RWPE1 (cell line): Measurements from ENCODE around the gene C12orf57.

Experiments used
- CTCF ChIA-PET: fragments of 350-600 bp; sonication (Branson Sonifier 250); formaldehyde crosslinking; extraction: SDS; loops from one replicate; lab custom pipeline; 2021; lab: Yijun Ruan, JAX
- POLR2A ChIA-PET: fragments of 400-600 bp; formaldehyde crosslinking; extraction: SDS; loops from one replicate; lab custom pipeline; 2020; ENCODE audit warnings: antibody characterized with exemption; ENCODE audit not compliant: low non-redundant PET; lab: Yijun Ruan, JAX
- DNase-seq: peaks from one replicate; pipeline ENCODE4 v3.0.0; 2012; ENCODE audit warnings: low spot score
- H3K27ac ChIP-seq: fragments of 450-650 bp; 2 replicates; pipeline ENCODE4 v1.5.1; 2017
- CTCF ChIP-seq: fragments of 450-650 bp; conservative IDR thresholded peaks from 2 replicates; pipeline ENCODE4 v1.5.1; 2017; ENCODE audit warnings: low read depth, mild to moderate bottlenecking

Gene C12orf57

GRCh38 chr12:6941267-6941666 is 2.6 kb upstream of the C12orf57 start:
- no peak for DNase-seq
- H3K27ac ChIP-seq: peak overlapping the region; percentile 10; the same call in 1 of the 2 replicates
- ChIA-PET CTCF (interaction anchor here (0.6 to 0.9 kb wide), 2 partner anchors 17 to 37 kb away, joined by 3 read pairs; partner anchors contain the start of gene LRRC23), POLR2A (no interaction called here)
- TF ChIP-seq CTCF: no peak

- CTCF ChIA-PET: interaction anchor here (0.6 to 0.9 kb wide), 2 partner anchors 18 to 37 kb away, joined by 3 read pairs; partner anchors contain the start of gene LRRC23
- no peak for DNase-seq
- POLR2A ChIA-PET: no interaction called here
- peak overlapping the region; percentile 97; the same call in 1 of the 2 replicates for H3K27ac ChIP-seq
- no peak for TF ChIP-seq CTCF
These were observed 2.0 kb upstream of the C12orf57 start for GRCh38 chr12:6941782-6942181.

- POLR2A ChIA-PET: no interaction called here
- CTCF ChIA-PET: interaction anchor here (0.9 kb wide), 1 partner anchor 18 kb away, joined by 3 read pairs; no protein-coding TSS in a partner anchor
- H3K27ac ChIP-seq: peak overlapping the region; percentile 97
- no peak for TF ChIP-seq CTCF
- DNase-seq: no peak
These were observed 1.5 kb upstream of the C12orf57 start for GRCh38 chr12:6942331-6942665.

- CTCF ChIA-PET: interaction anchor here (0.6 to 2.4 kb wide), 3 partner anchors 16 to 21 kb away, joined by 3 to 14 read pairs (median 3); no protein-coding TSS in a partner anchor
- TF ChIP-seq CTCF: no peak
- peak; percentile 90 for DNase-seq
These were observed 467 bp upstream of the C12orf57 start for GRCh38 chr12:6943389-6943721.

DNA sequence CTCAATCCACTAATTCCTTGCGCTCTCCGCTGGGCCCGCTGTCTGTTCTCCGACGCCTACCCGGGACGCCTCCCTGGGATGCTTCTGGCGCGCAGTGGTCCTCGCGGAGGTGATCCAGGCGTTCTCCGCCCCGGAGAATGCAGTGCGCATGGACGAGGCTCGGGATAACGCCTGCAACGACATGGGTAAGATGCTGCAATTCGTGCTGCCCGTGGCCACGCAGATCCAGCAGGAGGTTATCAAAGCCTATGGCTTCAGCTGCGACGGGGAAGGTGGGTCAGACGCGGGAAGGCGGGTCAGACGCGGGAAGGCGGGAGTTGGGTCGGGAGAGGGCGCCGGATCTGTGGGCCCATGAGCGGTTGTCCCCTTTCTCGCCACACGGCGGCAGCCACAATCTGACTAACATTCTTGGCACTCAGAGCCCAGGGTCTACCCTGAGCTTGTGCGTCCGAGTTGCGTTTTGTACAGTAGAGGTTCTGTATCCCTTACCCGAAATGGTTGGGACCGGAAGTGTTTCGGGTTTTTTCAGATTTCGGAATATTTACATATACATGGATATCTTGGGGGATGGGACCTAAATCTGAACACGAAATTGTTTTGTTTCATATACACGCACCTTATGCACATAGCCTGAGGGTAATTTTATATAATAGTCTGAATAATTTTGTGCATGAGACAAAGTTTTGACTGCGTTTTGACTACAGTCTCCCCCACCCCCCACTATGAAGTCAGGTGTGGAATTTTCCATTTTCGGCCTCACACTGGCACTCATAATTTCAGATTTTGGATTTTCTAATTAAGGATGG is 762 bp downstream of the C12orf57 start:
- peak overlapping the region; percentile 97 for H3K27ac ChIP-seq
- POLR2A ChIA-PET: interaction anchor here (0.6 to 2.4 kb wide), 9 partner anchors 9 to 164 kb away, joined by 3 to 24 read pairs (median 5); no protein-coding TSS in a partner anchor
- TF ChIP-seq CTCF: peak; percentile 74
- CTCF ChIA-PET: interaction anchor here (0.7 to 2.7 kb wide), 11 partner anchors 10 to 165 kb away, joined by 3 to 14 read pairs (median 4); partner anchors contain the start of gene C1RL
- DNase-seq: peak; percentile 84

More at GRCh38 chr12:6943389-6943721, 467 bp upstream of the C12orf57 start:
- POLR2A ChIA-PET: interaction anchor here (1.3 to 2.1 kb wide), 3 partner anchors 18 to 21 kb away, joined by 5 to 24 read pairs (median 17); no protein-coding TSS in a partner anchor
- peak overlapping the region; percentile 97 for H3K27ac ChIP-seq

- peak overlapping the region; percentile 97 for H3K27ac ChIP-seq
- CTCF ChIA-PET: interaction anchor here (0.9 to 2.7 kb wide), 4 partner anchors 14 to 164 kb away, joined by 4 to 14 read pairs (median 9); partner anchors contain the start of gene C1RL
These were observed 1.8 kb downstream of the C12orf57 start for GRCh38 chr12:6945613-6946012.

More at GRCh38 chr12:6945613-6946012, 1.8 kb downstream of the C12orf57 start:
- no peak for DNase-seq
- no peak for TF ChIP-seq CTCF
- POLR2A ChIA-PET: interaction anchor here (0.6 to 2.4 kb wide), 8 partner anchors 9 to 162 kb away, joined by 3 to 12 read pairs (median 4); partner anchors contain the start of gene LPCAT3
